HG03095 (cell line): ENCODE data around the gene SLC9A7.
A peak's percentile ranks its signal among the peaks of the same experiment; 100 is the strongest.

Experiments
- ATAC-seq: cut with Tn5 transposase; IDR thresholded peaks from one replicate; pipeline ENCODE4 v1.9.1; 2021; ENCODE audit warnings: moderate library complexity; ENCODE audit not compliant: unreplicated experiment

Gene SLC9A7

GRCh38 chrX:46707274-46707965 is 51.5 kb downstream of the SLC9A7 start:
- no peak for ATAC-seq

DNA sequence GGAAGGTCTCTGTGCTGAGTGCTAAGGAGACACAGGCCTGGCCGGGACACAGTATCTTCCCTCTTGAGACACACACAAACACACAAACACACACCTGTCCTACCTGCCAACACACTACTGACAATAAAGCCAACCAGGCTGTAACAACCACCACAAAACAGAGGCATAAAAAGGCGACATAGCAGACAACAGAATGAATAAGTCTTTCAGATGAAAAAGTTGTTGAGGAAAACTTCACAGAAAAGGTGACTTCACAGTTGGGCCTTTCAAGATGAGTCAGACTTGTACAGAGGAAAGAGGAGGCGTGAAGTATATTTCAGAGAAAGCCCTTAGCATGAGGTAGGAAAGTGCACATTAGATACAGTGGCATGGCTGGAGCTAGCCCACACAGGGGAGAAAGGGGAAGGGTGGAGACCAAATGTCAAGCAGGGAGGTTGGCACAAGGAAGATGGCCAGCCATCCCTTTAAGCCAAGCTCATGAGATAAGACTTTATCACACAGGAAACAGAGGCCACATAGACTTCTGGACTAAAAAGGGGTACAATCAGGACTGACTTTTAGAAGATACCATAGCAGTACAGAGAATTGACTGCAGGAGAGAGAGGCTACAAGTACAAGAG is 54.0 kb downstream of the SLC9A7 start:
- peak; percentile 95 for ATAC-seq

- no peak for ATAC-seq
Measured at GRCh38 chrX:46703980-46704379, 54.9 kb downstream of the SLC9A7 start.

GRCh38 chrX:46698691-46699090 is 60.2 kb downstream of the SLC9A7 start:
- ATAC-seq: no peak

DNA sequence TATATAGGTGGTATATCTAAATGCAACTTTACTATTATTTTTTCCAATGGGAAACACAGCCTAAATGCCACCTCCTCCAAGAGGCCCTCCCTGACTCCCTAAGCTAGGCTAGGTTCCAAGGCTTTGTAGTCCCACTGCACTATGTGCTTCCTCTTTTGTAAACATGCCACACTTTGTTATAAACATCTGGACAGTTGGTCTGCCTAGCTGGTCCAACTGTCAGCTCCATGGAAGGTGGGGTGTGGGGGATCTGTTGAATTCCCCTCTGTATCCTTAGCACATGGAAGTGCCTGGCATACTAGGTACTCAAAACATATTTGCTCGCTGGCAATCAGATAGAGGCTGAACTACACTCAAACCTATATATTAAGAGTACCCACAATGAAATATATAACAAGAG is 63.4 kb downstream of the SLC9A7 start:
- ATAC-seq: no peak

DNA sequence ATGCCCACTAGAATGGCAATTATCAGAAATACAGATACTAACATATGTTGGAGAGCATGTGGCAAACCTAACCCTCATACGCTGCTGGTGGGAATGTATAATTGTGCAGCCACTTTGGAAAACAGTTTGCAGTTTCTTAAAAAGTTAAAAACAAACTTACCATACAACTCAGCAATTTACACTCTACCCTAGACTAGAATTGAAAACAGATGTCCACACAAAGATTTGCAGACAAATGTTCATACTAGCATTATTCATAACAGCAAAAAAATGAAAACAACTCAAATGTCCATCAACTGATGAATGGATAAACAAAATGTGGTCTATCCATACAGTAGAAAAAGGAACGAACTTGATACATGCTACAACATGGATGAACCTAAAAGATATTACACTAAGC is 64.4 kb downstream of the SLC9A7 start:
- ATAC-seq: no peak

DNA sequence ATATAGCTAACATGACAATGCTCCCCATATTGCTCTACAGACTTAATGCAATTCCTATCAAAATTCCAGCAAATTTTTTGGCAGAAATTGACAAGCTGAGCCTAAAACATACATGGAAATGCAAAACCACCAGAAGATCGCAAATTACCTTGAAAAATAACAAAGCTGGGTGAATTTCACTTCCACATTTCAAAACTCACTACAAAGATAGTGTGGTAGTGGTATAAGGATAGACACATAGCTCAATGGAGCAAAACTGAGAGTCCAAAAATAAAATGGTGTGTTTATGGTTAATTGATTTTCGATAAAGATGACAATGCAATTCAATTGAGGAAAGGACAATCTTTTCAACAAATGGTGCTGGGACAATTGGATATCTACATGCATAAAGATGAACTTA is 65.8 kb downstream of the SLC9A7 start:
- peak; percentile 63 for ATAC-seq

- no peak for ATAC-seq
Measured at GRCh38 chrX:46690818-46691217, 68.1 kb downstream of the SLC9A7 start.

DNA sequence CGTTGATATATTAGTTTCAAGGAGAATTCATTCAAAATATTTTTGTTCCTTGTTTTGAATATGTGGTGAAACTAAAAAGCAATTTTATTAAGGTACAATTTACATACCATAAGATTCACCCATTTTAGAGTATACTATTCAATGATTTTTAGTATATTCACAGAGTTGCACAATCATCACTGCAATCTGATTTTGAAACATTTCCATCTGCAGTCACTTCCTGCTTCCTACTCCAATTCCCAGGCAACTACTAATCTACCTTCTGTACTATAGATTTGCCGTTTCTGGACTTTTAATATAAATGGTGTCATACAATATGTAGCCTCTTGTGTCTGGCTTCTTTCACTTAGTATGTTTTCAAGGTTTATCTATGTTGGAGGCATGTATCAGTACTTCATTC is 71.3 kb downstream of the SLC9A7 start:
- ATAC-seq: no peak

- no peak for ATAC-seq
Measured at GRCh38 chrX:46686003-46686645, 72.8 kb downstream of the SLC9A7 start.

GRCh38 chrX:46683048-46683447 is 75.9 kb downstream of the SLC9A7 start:
- no peak for ATAC-seq

GRCh38 chrX:46681849-46682248 is 77.1 kb downstream of the SLC9A7 start:
- no peak for ATAC-seq

DNA sequence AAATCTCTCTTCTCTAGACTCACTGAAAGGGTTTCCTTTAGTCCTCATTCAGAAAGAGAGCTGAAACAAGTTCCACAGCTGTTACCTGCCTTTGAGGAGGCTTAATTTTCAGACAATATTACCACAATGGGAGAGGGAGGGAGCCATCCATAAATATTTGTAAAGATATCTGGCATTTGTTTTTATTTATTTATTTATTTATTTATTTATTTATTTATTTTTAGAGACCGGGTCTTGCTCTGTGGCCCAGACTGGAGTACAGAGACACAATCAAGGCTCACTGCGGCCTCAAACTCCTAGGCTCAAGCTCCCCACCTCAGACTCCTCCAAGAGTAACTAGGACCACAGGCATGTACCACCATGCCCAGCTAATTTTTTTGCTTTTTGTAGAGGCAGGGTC is 80.7 kb downstream of the SLC9A7 start:
- ATAC-seq: no peak

- ATAC-seq: no peak
Measured at GRCh38 chrX:46676399-46677356, 82.2 kb downstream of the SLC9A7 start.

DNA sequence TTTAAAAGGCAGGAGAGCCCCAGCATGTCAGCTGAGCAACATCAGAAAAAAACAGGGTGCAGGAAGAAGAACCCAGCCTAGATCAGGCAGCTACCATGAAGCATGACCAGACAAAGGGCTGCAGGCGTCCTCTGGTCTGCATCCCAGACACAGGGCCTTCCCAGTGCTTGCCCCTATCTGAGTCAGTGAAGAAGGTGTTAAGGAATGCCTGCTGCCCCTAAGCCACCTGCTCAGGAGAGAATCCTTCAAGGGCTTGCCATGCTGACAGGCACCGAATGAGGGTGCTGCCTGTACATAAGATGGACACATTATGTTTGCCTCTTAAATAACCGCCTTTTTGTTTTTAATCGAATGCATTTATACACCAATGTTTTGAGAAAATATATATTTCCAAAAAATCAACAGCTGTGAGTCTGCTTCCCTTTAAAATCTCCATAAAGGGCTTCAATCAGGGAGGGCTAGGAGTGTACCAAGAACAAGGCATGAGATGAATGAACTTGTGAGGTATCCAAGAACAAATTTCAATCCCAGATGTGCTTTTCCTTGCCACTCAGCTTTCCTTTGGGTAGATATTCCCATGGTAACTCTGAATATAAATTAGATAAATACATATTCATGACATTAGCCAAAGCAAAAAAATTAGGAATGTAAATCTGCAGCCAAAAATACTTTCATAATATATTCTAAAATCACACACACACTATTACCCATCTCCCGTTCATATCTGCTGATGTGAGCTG is 85.1 kb downstream of the SLC9A7 start:
- no peak for ATAC-seq

DNA sequence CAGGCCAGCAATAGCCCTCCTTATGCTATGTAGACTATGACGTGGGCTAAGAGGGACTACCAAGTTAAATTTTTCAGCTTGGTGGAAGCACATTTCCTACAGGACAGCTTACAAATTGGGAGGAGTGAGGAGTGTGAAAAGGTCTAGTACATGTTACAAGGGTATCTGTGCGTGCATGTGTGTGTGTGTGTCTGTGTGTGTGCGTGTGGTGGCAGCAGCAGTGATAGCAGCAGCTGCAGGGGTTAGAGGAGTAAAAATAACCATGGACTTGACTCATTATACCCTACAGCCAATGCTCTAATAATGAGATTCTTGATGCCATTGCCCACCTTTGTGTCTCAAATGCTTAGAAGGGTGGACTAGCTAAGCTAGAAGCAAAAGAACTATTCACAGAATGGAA is 88.6 kb downstream of the SLC9A7 start:
- no peak for ATAC-seq

DNA sequence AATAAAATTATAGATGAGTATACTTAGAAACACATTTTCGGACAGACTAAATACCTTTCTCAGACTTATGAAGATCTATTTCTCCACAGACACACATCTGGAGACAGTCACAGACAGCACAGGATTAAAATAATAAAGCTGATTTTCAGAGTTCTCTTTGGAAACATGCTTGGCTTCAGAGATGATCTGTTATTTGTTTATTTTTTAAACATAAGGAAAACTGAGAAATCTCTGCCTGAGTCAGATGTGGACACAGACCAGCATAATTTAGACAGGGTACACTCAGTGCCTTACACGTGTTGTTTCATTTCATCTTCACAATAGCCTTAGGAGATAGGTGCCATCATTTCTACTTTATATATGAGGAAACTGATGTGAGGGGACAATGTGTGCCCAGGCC is 92.1 kb downstream of the SLC9A7 start:
- no peak for ATAC-seq

DNA sequence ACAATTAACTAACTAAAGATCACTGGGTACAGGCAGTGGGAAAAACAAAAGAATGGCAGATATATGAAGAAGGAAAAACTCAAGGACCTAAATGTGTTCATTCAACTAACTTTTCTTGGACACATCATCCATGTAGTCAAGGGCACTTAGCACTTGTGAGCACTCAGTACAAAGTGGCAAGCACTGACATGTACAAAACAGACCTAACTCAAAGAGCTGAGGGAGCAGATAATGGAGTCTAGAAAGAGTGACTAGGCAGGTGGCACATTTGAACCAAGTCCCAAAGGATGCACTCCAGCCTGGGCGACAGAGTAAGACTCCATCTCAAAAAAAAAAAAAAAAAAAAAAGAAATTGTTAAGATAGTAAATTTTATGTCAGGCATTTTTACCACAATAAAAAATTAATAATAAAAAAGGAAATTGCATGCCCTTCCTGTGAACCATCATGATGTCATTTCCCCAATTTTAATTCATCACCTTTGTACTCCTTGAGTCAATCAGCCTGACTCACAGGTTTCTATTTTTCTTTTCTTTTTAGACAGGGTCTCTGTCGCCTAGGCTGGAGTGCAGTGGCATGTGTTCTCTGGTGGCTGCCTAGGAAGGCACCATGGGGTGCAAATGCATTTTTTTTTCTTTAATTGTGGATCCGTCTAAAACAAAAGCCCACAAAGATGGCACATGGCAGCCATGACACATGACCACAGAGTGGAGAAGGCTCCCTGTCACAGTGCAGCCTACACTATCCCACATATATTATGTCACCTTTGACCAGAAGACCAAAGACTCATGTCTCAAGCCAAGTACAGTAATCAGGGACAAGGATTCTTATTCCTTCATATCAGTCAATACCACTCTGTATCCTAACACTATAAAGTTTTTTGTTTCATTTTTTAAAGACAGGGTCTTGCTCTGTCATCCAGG is 93.4 kb downstream of the SLC9A7 start:
- ATAC-seq: no peak

DNA sequence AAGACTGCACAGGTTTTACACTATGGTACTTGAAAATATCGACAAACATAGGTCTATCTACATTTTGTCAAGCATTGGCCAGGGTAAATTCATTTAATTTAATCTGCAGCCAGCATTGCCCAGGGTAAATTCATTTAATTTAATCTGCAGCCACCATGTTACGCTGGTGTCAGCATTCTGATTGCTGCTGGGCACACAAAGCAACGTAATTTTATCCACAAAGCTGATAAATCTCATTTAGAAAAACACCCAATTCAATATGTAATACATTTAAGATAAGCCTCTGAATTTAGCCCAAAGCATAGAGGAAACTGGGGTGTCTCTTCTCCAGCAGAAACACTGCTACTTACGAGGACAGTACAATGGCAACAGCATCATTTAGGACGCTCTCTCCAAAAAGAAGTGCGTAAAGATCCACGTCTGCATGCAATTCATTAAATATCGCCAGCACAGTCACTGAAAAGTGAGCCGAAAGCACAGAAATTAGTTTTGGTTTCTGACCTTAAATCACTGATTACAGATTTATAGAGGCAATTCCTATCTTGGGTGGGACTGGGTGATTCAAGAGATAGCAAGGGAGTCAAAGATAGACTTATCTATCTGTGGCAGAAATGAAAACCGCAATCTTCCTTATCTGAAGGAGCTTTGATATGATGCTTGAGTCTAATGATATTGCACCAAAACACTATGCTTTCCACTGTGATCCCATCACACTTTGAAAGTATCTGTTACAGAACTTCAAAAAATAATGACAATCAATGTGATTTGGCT is 96.5 kb downstream of the SLC9A7 start:
- no peak for ATAC-seq
